H1 (cell line): Measurements from ENCODE around the gene DCTPP1.

Experiments used
- CHD1 ChIP-seq: IDR thresholded peaks from 2 replicates; pipeline ENCODE4 v1.6.1; 2012; ENCODE audit warnings: low read depth, low read length, improper control_type of control experiment
- GABPA ChIP-seq: IDR thresholded peaks from 2 replicates; pipeline ENCODE4 v1.6.1; 2011; ENCODE audit warnings: mild to moderate bottlenecking, low read length, moderate library complexity, borderline replicate concordance; ENCODE audit not compliant: insufficient read depth
- PHF8 ChIP-seq: fragments of 200-600 bp; sonication (generic); conservative IDR thresholded peaks from 2 replicates; pipeline ENCODE4 v1.7.1; 2012; ENCODE audit warnings: low read depth, mild to moderate bottlenecking, inconsistent platforms, low read length, moderate library complexity
- RAD21 ChIP-seq, 2 experiments: IDR thresholded peaks in 1 of 2; conservative IDR thresholded peaks in 1 of 2; 2 replicates each; pipeline ENCODE4 v1.6.1; 2011; ENCODE audit warnings: low read depth in 2 of 2, low read length in 2 of 2, improper control_type of control experiment in 1 of 2, inconsistent platforms in 1 of 2, mild to moderate bottlenecking in 1 of 2, moderate library complexity in 1 of 2
- SAP30 ChIP-seq: fragments of 300-600 bp; sonication (generic); IDR thresholded peaks from 2 replicates; pipeline ENCODE4 v1.7.1; 2012; ENCODE audit warnings: low read length, moderate library complexity, mild to moderate bottlenecking, inconsistent platforms; ENCODE audit not compliant: insufficient read depth, insufficient replicate concordance
- SIRT6 ChIP-seq: IDR thresholded peaks from one replicate; pipeline ENCODE4 v1.7.1; 2012; ENCODE audit warnings: low read length, inconsistent platforms
- TBP ChIP-seq: IDR thresholded peaks from 2 replicates; pipeline ENCODE4 v1.6.1; 2011; ENCODE audit warnings: low read depth, low read length, improper control_type of control experiment
- TCF12 ChIP-seq: IDR thresholded peaks from 2 replicates; pipeline ENCODE4 v1.6.1; 2011; ENCODE audit warnings: low read depth, mild to moderate bottlenecking, low read length
- YY1 ChIP-seq: IDR thresholded peaks from 2 replicates; pipeline ENCODE4 v1.6.1; 2011; ENCODE audit warnings: low read depth, mild to moderate bottlenecking, low read length
- TF ChIP-seq, protein P1 (sequence below), 3 experiments: IDR thresholded peaks; 1 replicate in 2 of 3; 2 replicates in 1 of 3; pipeline versions ENCODE4 v1.5.1 to v1.6.1; 2011; ENCODE audit warnings: low read length in 3 of 3, mild to moderate bottlenecking in 3 of 3, inconsistent platforms in 2 of 3, low read depth in 1 of 3, moderate library complexity in 1 of 3; ENCODE audit not compliant: insufficient read depth in 1 of 3; ENCODE audit errors: control extremely low read depth in 1 of 3
- TF ChIP-seq, protein P2 (sequence below): IDR thresholded peaks from 2 replicates; pipeline ENCODE4 v1.6.1; 2011; ENCODE audit warnings: low read length, improper control_type of control experiment

DNA sequence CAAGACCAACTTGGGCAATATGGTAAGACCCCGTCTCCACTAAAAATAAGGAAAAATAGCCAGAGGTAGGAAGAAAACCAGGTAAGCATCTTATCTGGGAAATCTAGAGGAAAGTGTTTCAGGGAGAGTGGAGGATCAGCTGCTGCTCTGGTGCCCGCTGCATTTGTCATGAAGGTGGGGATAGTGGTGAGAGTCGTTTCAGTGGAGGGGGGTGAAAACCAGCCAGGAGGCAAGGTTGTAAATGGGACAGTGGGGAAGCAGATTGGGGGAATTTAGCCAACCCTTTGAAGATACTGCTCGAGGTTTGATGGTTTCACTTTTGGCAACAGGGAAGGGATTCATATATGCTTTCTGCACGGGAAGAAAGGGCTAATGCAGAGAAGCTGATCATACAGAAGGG lies 8.8 kb downstream of the DCTPP1 start:
- TF ChIP-seq, protein P1, sequence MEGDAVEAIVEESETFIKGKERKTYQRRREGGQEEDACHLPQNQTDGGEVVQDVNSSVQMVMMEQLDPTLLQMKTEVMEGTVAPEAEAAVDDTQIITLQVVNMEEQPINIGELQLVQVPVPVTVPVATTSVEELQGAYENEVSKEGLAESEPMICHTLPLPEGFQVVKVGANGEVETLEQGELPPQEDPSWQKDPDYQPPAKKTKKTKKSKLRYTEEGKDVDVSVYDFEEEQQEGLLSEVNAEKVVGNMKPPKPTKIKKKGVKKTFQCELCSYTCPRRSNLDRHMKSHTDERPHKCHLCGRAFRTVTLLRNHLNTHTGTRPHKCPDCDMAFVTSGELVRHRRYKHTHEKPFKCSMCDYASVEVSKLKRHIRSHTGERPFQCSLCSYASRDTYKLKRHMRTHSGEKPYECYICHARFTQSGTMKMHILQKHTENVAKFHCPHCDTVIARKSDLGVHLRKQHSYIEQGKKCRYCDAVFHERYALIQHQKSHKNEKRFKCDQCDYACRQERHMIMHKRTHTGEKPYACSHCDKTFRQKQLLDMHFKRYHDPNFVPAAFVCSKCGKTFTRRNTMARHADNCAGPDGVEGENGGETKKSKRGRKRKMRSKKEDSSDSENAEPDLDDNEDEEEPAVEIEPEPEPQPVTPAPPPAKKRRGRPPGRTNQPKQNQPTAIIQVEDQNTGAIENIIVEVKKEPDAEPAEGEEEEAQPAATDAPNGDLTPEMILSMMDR (IDR thresholded peaks at IDR 0.05; ENCODE audit: control extremely low read depth in 1 of 3, insufficient read depth in 1 of 3, low read depth in 1 of 3, low read length in 3 of 3), result no peak
- TF ChIP-seq PHF8, result no peak
- no peak for TF ChIP-seq RAD21 (IDR thresholded peaks at IDR 0.05 in 1 of 2, conservative IDR thresholded peaks at IDR 0.05 in 1 of 2; ENCODE audit: low read depth in 2 of 2, low read length in 2 of 2)
- TF ChIP-seq, protein P2, sequence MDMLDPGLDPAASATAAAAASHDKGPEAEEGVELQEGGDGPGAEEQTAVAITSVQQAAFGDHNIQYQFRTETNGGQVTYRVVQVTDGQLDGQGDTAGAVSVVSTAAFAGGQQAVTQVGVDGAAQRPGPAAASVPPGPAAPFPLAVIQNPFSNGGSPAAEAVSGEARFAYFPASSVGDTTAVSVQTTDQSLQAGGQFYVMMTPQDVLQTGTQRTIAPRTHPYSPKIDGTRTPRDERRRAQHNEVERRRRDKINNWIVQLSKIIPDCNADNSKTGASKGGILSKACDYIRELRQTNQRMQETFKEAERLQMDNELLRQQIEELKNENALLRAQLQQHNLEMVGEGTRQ, result no peak
- TF ChIP-seq SAP30, result no peak
- TF ChIP-seq YY1, result no peak
- TF ChIP-seq TCF12, result no peak
- no peak for TF ChIP-seq TBP
- TF ChIP-seq GABPA, result no peak
- no peak for TF ChIP-seq CHD1
- TF ChIP-seq SIRT6, result no peak
